GM23248 (cell line): ENCODE data around the gene OR1E1. TPM values are rescaled to one million over a fixed set of nuclear protein-coding genes. Genes with fewer than 3 reads are reported as not detected.
"Not testable (repeated sequence)": the region's sequence is repeated elsewhere in the genome, so short reads cannot be mapped to it uniquely, and the experiment has no call there.

Experiments used
- DNase-seq: peaks from one replicate; pipeline ENCODE4 v3.0.0-alpha.2; 2015
- H2AFZ ChIP-seq: fragments of 200-600 bp; sonication (generic); 2 replicates; pipeline ENCODE4 v1.6.1; 2016; ENCODE audit warnings: antibody characterized with exemption
- H3F3A ChIP-seq: fragments of 200-600 bp; sonication (generic); 2 replicates; pipeline ENCODE4 v1.6.1; 2016; ENCODE audit warnings: mild to moderate bottlenecking, antibody characterized with exemption, mixed run types; ENCODE audit not compliant: insufficient read depth
- H3K27ac ChIP-seq: fragments of 200-600 bp; sonication (generic); 2 replicates; pipeline ENCODE4 v1.5.1; 2016; ENCODE audit warnings: mild to moderate bottlenecking
- H3K27me3 ChIP-seq: fragments of 200-600 bp; sonication (generic); replicated peaks from 2 replicates; pipeline ENCODE4 v1.6.1; 2016; ENCODE audit warnings: mild to moderate bottlenecking; ENCODE audit not compliant: insufficient read depth
- H3K36me3 ChIP-seq: fragments of 200-600 bp; sonication (generic); 2 replicates; pipeline ENCODE4 v1.6.1; 2016; ENCODE audit warnings: low read depth, mild to moderate bottlenecking
- H3K4me1 ChIP-seq: fragments of 200-600 bp; sonication (generic); 2 replicates; pipeline ENCODE4 v1.6.1; 2016; ENCODE audit warnings: mild to moderate bottlenecking; ENCODE audit not compliant: insufficient read depth
- H3K4me2 ChIP-seq: fragments of 200-600 bp; sonication (generic); one replicate; pipeline ENCODE4 v1.6.1; 2016; ENCODE audit warnings: mild to moderate bottlenecking; ENCODE audit not compliant: unreplicated experiment
- H3K4me3 ChIP-seq: fragments of 200-600 bp; sonication (generic); 2 replicates; pipeline ENCODE4 v1.5.1; 2016; ENCODE audit warnings: mild to moderate bottlenecking
- H3K79me2 ChIP-seq: fragments of 200-600 bp; sonication (generic); 2 replicates; pipeline ENCODE4 v1.6.1; 2016; ENCODE audit warnings: mild to moderate bottlenecking; ENCODE audit not compliant: insufficient read depth
- H3K9ac ChIP-seq: fragments of 200-600 bp; sonication (generic); 2 replicates; pipeline ENCODE4 v1.6.1; 2016; ENCODE audit warnings: mild to moderate bottlenecking
- H3K9me2 ChIP-seq: fragments of 200-600 bp; sonication (generic); 2 replicates; pipeline ENCODE4 v1.6.1; 2016; ENCODE audit warnings: mixed run types, mild to moderate bottlenecking, moderate library complexity; ENCODE audit not compliant: insufficient read depth
- H3K9me3 ChIP-seq: fragments of 200-600 bp; sonication (generic); one replicate; pipeline ENCODE4 v1.6.1; 2017; ENCODE audit warnings: low read depth
- H4K20me1 ChIP-seq: fragments of 200-600 bp; sonication (generic); 2 replicates; pipeline ENCODE4 v1.6.0; 2016; ENCODE audit not compliant: insufficient read depth
- EZH2 ChIP-seq: fragments of 200-600 bp; sonication (generic); IDR thresholded peaks from 2 replicates; pipeline ENCODE4 v1.6.1; 2018; ENCODE audit warnings: antibody characterized with exemption, mild to moderate bottlenecking; ENCODE audit not compliant: insufficient read depth, poor library complexity, severe bottlenecking
- EZH2phosphoT487 ChIP-seq: fragments of 200-600 bp; sonication (generic); IDR thresholded peaks from 2 replicates; pipeline ENCODE4 v1.6.1; 2018; ENCODE audit warnings: antibody characterized with exemption, moderate library complexity, mild to moderate bottlenecking, low read depth; ENCODE audit not compliant: insufficient read depth
- WGBS, 2 experiments: methylation state at CpG; one replicate each; pipeline ENCODE4 v1.1.6; 2015 to 2017; ENCODE audit warnings: low lambda C conversion rate in 2 of 2, low coverage in 1 of 2; ENCODE audit errors: missing lambda C conversion rate in 2 of 2; 5-methylcytosine and 5-hydroxymethylcytosine counted together
- in situ Hi-C: fragments of 300-500 bp; cut with MboI; formaldehyde crosslinking; loops from 2 replicates; pipeline ENCODE4 v1.15.0; 2020
- polyA plus RNA-seq: library from polyadenylated mRNA; unstranded; fragments of >200 nt; fragmentation: Nextera tagmentation; extraction: Ambion mirVana; gene quantifications from 2 replicates; pipeline ENCODE4 v1.2.1, GENCODE V29; 2016
- small RNA-seq: library from RNA; depleted of rRNA; stranded (forward); fragments of <200 nt; gene quantifications from one replicate; pipeline ENCODE3, GENCODE V24; 2014; ENCODE audit warnings: low read depth, low replicate concordance
- total RNA-seq: library from RNA; depleted of rRNA; stranded (reverse); fragments of >200 nt; shearing (Covaris generic); gene quantifications from 2 replicates; pipeline ENCODE4 v1.2.3, GENCODE V29; 2014; rRNA removed

OR1E1 gene
- total and polyA plus RNA-seq, 2 experiments from 2014 or later = not detected

DNA sequence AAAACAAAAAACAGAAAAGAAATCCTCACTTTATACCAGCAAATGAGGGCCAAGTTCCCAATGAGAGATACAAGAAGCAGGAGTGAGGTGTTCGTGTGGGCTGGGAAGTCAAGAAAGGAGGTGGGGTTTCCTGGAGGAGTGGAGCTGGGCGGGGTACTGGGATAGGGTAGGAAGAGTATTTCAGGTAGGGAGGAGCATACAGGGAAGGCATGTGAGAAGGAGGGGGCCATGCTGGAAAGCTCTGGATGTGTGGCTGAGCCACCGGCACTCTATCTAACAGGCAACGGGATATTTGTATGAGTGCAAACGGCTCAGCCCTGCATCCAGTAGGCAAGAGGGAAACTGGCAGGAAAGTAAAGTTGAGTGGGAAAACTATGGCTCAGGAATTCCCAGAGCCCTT is 16.3 kb downstream of the OR1E1 start:
- DNase-seq = no peak
- in situ Hi-C loops = no loop called here
- no peaks in the 10 kb centered on the region for H3K79me2 ChIP-seq
- H3K27ac ChIP-seq = no peak overlapping the region
- H3K36me3 ChIP-seq = no peaks in the 10 kb centered on the region
- no peaks in the 10 kb centered on the region for H3F3A ChIP-seq
- H3K9ac ChIP-seq = no peak overlapping the region
- H4K20me1 ChIP-seq = no peaks in the 10 kb centered on the region
- no peaks in the 10 kb centered on the region for H3K4me1 ChIP-seq
- no peak overlapping the region for H2AFZ ChIP-seq
- no peaks in the 10 kb centered on the region for H3K9me2 ChIP-seq
- no peaks in the 10 kb centered on the region for H3K9me3 ChIP-seq
- H3K27me3 ChIP-seq = no peaks in the 10 kb centered on the region
- no peak overlapping the region for H3K4me3 ChIP-seq
- TF ChIP-seq EZH2 (no peak), EZH2phosphoT487 (no peak)
- 25 to 39% methylated on average over 5 of the region's 5 CpGs for WGBS, 2 experiments
- no peak overlapping the region for H3K4me2 ChIP-seq

DNA sequence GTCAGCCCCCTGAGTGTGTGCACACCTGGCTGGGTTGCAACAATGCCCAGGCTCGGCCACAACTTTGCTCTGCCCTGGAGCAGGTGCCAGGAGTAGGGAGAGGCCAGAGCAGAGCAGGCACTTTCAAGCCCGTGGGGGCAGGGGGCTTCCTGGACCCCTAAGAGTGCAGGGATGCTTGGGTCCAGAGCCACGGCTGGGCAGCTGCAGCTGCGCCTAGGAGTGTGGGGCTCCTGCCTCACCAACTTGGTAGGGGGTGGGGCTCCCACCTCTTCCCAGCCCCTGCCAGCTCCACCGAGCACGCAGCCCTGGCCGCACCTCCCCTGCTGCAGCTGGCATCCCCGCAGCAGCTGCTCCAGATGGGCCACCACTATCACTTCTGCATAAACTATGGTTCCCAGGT is 19.9 kb downstream of the OR1E1 start:
- Histone ChIP-seq H3K27me3 (no peaks in the 10 kb centered on the region), H3K4me1 (no peaks in the 10 kb centered on the region), H2AFZ (no peak overlapping the region), H3K9me2 (no peaks in the 10 kb centered on the region), H3K79me2 (no peaks in the 10 kb centered on the region), H3K4me2 (no peak overlapping the region), H3K27ac (no peak overlapping the region), H3K36me3 (no peaks in the 10 kb centered on the region), H3K9me3 (no peaks in the 10 kb centered on the region), H4K20me1 (no peaks in the 10 kb centered on the region), H3K9ac (no peak overlapping the region), H3F3A (no peaks in the 10 kb centered on the region), H3K4me3 (no peak overlapping the region)
- in situ Hi-C loops = no loop called here
- 21 to 32% methylated on average over 8 of the region's 8 CpGs for WGBS, 2 experiments
- TF ChIP-seq EZH2phosphoT487 (no peak), EZH2 (no peak)
- DNase-seq = no peak

DNA sequence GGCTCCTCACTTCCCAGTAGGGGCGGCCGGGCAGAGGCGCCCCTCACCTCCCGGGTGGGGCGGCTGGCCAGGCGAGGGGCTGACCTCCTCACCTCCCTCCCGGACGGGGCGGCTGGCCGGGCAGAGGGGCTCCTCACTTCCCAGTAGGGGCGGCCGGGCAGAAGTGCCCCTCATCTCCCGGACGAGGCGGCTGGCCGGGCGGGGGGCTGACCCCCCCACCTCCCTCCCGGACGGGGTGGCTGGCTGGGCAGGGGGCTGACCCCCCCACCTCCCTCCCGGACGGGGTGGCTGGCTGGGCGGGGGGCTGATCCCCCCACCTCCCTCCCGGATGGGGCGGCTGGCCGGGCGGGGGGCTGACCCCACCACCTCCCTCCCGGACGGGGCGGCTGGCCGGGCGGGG is 27.0 kb downstream of the OR1E1 start:
- H3K9me2 ChIP-seq, in situ Hi-C loops: not testable (repeated sequence)
- 40% methylated on average over 2 of the region's 31 CpGs; no CpG with 5 or more reads in 1 of the 2 experiments for WGBS, 2 experiments

More for the DNA sequence above, 27.0 kb downstream of the OR1E1 start:
- H3K4me2 ChIP-seq, H3K79me2 ChIP-seq, H3K27me3 ChIP-seq, H3F3A ChIP-seq, DNase-seq, H3K9ac ChIP-seq, H3K4me1 ChIP-seq, H2AFZ ChIP-seq, H3K9me3 ChIP-seq, H3K27ac ChIP-seq, H3K36me3 ChIP-seq, H4K20me1 ChIP-seq, H3K4me3 ChIP-seq: not testable (repeated sequence)

Small RNA genes within 50 kb of the gene (small RNA-seq; reads per million reads assigned to genes)
- not detected for gene OR1AC1P

Other genes starting within 250 kb of the OR1E1 start
- gene OR1A2, start 200.9 kb downstream of the OR1E1 start, total RNA-seq = not detected in 2 replicates
- gene OR1A2, start 200.9 kb downstream of the OR1E1 start, polyA plus RNA-seq = not detected in 2 replicates
- gene OR1A1, start 190.7 kb downstream of the OR1E1 start, total RNA-seq = not detected in 2 replicates
- gene OR1A1, start 190.7 kb downstream of the OR1E1 start, polyA plus RNA-seq = not detected in 2 replicates
- not detected in 2 replicates for gene OR3A1, start 100.0 kb downstream of the OR1E1 start, total RNA-seq
- not detected in 2 replicates for gene OR3A1, start 100.0 kb downstream of the OR1E1 start, polyA plus RNA-seq
- not detected in 2 replicates for gene OR3A2, start 12.1 kb downstream of the OR1E1 start, total RNA-seq
- not detected in 2 replicates for gene OR3A2, start 12.1 kb downstream of the OR1E1 start, polyA plus RNA-seq
- gene OR3A3, start 13.0 kb upstream of the OR1E1 start, total RNA-seq = not detected in 2 replicates
- not detected in 2 replicates for gene OR3A3, start 13.0 kb upstream of the OR1E1 start, polyA plus RNA-seq
- not detected in 2 replicates for gene OR1E2, start 35.4 kb upstream of the OR1E1 start, total RNA-seq
- not detected in 2 replicates for gene OR1E2, start 35.4 kb upstream of the OR1E1 start, polyA plus RNA-seq
- gene SPATA22, start 73.4 kb upstream of the OR1E1 start, total RNA-seq = not detected in 2 replicates
- gene SPATA22, start 73.4 kb upstream of the OR1E1 start, polyA plus RNA-seq = not detected in 2 replicates
- 0.63 TPM in 1 of 2 replicates, not detected in the other for gene ASPA, start 77.6 kb upstream of the OR1E1 start, total RNA-seq
- 0.16 TPM in 2 replicates for gene ASPA, start 77.6 kb upstream of the OR1E1 start, polyA plus RNA-seq
- gene TRPV3, start 159.4 kb upstream of the OR1E1 start, total RNA-seq = 0.89 and 1.1 TPM in 2 replicates
- 0.35 and 0.41 TPM in 2 replicates for gene TRPV3, start 159.4 kb upstream of the OR1E1 start, polyA plus RNA-seq
- 0.86 and 1.5 TPM in 2 replicates for gene TRPV1, start 211.0 kb upstream of the OR1E1 start, total RNA-seq
- 0.78 and 0.89 TPM in 2 replicates for gene TRPV1, start 211.0 kb upstream of the OR1E1 start, polyA plus RNA-seq
- gene SHPK, start 237.8 kb upstream of the OR1E1 start, total RNA-seq = 5.8 and 7.0 TPM in 2 replicates
- gene SHPK, start 237.8 kb upstream of the OR1E1 start, polyA plus RNA-seq = 3.1 and 4.2 TPM in 2 replicates
- gene CTNS, start 238.3 kb upstream of the OR1E1 start, total RNA-seq = 7.5 and 16.6 TPM in 2 replicates
- 7.2 and 7.8 TPM in 2 replicates for gene CTNS, start 238.3 kb upstream of the OR1E1 start, polyA plus RNA-seq